HepG2 (cell line): Measurements from ENCODE around the gene INPP1. TPM values are rescaled to one million over a fixed set of nuclear protein-coding genes. Genes with fewer than 3 reads are reported as not detected.

Source experiments
- DPF2 ChIP-seq: sonication (generic); formaldehyde crosslinking; IDR thresholded peaks from 2 replicates; pipeline ENCODE4 v1.4.0; 2020; ENCODE audit warnings: mild to moderate bottlenecking, low read depth, missing genetic modification reagents, borderline replicate concordance
- FOXA3 ChIP-seq: IDR thresholded peaks from 2 replicates; pipeline ENCODE4 v1.6.1; 2016; ENCODE audit warnings: missing genetic modification reagents, missing compliant biosample characterization
- GPN1 ChIP-seq: sonication (generic); formaldehyde crosslinking; IDR thresholded peaks from 2 replicates; pipeline ENCODE4 v1.5.1; 2020; ENCODE audit warnings: missing genetic modification reagents, borderline replicate concordance
- HBP1 ChIP-seq: IDR thresholded peaks from 2 replicates; pipeline ENCODE4 v1.6.1; 2016; ENCODE audit warnings: low read depth, control low read depth
- IKZF5 ChIP-seq: IDR thresholded peaks from 2 replicates; pipeline ENCODE4 v1.6.1; 2018; ENCODE audit warnings: missing genetic modification reagents, mild to moderate bottlenecking, missing compliant biosample characterization
- NFAT5 ChIP-seq: sonication (generic); formaldehyde crosslinking; IDR thresholded peaks from 2 replicates; pipeline ENCODE4 v1.4.0; 2020; ENCODE audit warnings: missing genetic modification reagents
- PRDM4 ChIP-seq: sonication (generic); formaldehyde crosslinking; IDR thresholded peaks from 2 replicates; pipeline ENCODE4 v1.9.0; 2021; ENCODE audit warnings: missing genetic modification reagents, borderline replicate concordance
- RBAK ChIP-seq: sonication (generic); formaldehyde crosslinking; IDR thresholded peaks from 2 replicates; pipeline ENCODE4 v1.5.1; 2020; ENCODE audit warnings: mild to moderate bottlenecking, missing genetic modification reagents
- SKI ChIP-seq: fragments of 450-650 bp; IDR thresholded peaks from one replicate; pipeline ENCODE4 v1.6.1; 2018; ENCODE audit warnings: mild to moderate bottlenecking; ENCODE audit not compliant: partially characterized antibody
- TBL1XR1 ChIP-seq: fragments of 150-350 bp; IDR thresholded peaks from 2 replicates; pipeline ENCODE4 v1.6.1; 2014; ENCODE audit warnings: borderline replicate concordance, low read length; ENCODE audit not compliant: partially characterized antibody
- TBX2 ChIP-seq: sonication (generic); formaldehyde crosslinking; IDR thresholded peaks from 2 replicates; pipeline ENCODE4 v1.5.0; 2020; ENCODE audit warnings: missing genetic modification reagents, mild to moderate bottlenecking, borderline replicate concordance
- ZNF230 ChIP-seq: sonication (generic); formaldehyde crosslinking; IDR thresholded peaks from 2 replicates; pipeline ENCODE4 v1.4.0; 2020; ENCODE audit warnings: mild to moderate bottlenecking, missing genetic modification reagents
- ZNF264 ChIP-seq: sonication (generic); formaldehyde crosslinking; IDR thresholded peaks from 2 replicates; pipeline ENCODE4 v1.4.0; 2020; ENCODE audit warnings: missing genetic modification reagents
- ZNF274 ChIP-seq: sonication (generic); formaldehyde crosslinking; IDR thresholded peaks from 2 replicates; pipeline ENCODE4 v1.5.1; 2020; ENCODE audit warnings: mild to moderate bottlenecking, missing genetic modification reagents
- ZNF713 ChIP-seq: sonication (generic); formaldehyde crosslinking; IDR thresholded peaks from 2 replicates; pipeline ENCODE4 v1.4.0; 2020; ENCODE audit warnings: mild to moderate bottlenecking, missing genetic modification reagents
- ZSCAN29 ChIP-seq: sonication (generic); formaldehyde crosslinking; conservative IDR thresholded peaks from 2 replicates; pipeline ENCODE4 v1.4.0; 2020; ENCODE audit warnings: mild to moderate bottlenecking, missing genetic modification reagents
- polyA plus RNA-seq, 8 experiments: library from polyadenylated mRNA; depleted of rRNA in 3 of 8; stranded (reverse) in 7 of 8; unstranded in 1 of 8; fragments of >200 nt; fragmentation: Illumina TruSeq in 4 of 8; extraction: Trizol in 4 of 8; gene quantifications; 2 replicates each; pipeline versions ENCODE4 v1.2.1 to v1.2.3, GENCODE V29; 2011 to 2016; ENCODE audit warnings: low read depth in 4 of 8, missing spikeins in 1 of 8, mixed read lengths in 1 of 8; ENCODE audit not compliant: insufficient read depth in 1 of 8
- total RNA-seq, 5 experiments: library from RNA; depleted of rRNA; stranded (reverse); fragments of >200 nt; fragmentation: Illumina TruSeq; extraction: Trizol; gene quantifications; 2 replicates each; pipeline ENCODE4 v1.2.3, GENCODE V29; 2016; ENCODE audit warnings: low read depth in 1 of 5

INPP1 gene
- total and polyA plus RNA-seq, 2 of the 13 experiments (the other 11 are each of a cell fraction or from before 2014, with no cell fraction given) = 10.0 to 13.3 TPM

- no peak for TF ChIP-seq HBP1
- TF ChIP-seq DPF2 = 0 out of 2 replicates have a peak, but pooled peaks have one; percentile 47
- 0 out of 2 replicates have a peak, but pooled peaks have one; percentile 16 for TF ChIP-seq ZSCAN29 (CRISPR knock-in tag)
- TF ChIP-seq TBL1XR1 = no peak
- no peak for TF ChIP-seq FOXA3 (CRISPR knock-in tag)
- no peak for TF ChIP-seq SKI
- TF ChIP-seq ZNF230 = peak; percentile 71; the same call in 1 of the 2 replicates
- TF ChIP-seq ZNF274 = peak; percentile 89; the same call in 1 of the 2 replicates
- TF ChIP-seq GPN1 (CRISPR knock-in tag) = 0 out of 2 replicates have a peak, but pooled peaks have one; percentile 58
- TF ChIP-seq IKZF5 (CRISPR knock-in tag) = no peak; the same call in 1 of the 2 replicates
- TF ChIP-seq ZNF264 (CRISPR knock-in tag) = no peak
- peak; percentile 99 for TF ChIP-seq ZNF713 (CRISPR knock-in tag)
- TF ChIP-seq PRDM4 = no peak
- TF ChIP-seq NFAT5 (CRISPR knock-in tag) = no peak; the same call in 1 of the 2 replicates
- no peak for TF ChIP-seq RBAK (CRISPR knock-in tag)
- peak; percentile 86 for TF ChIP-seq TBX2
Measured at GRCh38 chr2:190343536-190344275, at the start of gene INPP1 (continued).
